ENCODE measurements around the gene EMC10. TPM values are rescaled to one million over a fixed set of nuclear protein-coding genes. Genes with fewer than 3 reads are reported as not detected.

Gene EMC10
- total and polyA plus RNA-seq, 5 donors: 98.5 to 134 (median 105) TPM

DNA sequence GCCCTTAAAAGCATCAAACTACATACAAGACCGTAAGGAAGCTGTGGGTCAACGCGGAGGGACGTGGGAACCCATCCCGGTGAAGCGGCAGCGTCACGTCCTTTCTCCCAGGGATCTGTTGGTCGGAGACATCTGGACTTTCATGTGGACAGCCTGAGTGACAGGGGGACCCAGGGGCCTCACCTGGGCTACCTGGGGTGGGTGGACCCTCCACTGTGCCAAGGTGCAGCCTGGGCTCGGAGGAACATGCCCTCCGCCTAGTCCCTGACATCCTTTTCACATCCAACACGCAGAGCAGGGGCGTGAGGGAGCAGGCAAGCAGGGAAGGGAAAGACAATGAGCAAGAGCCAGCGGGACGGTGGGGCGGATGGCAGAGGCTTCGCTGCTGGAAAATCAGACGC is 14.1 kb downstream of the EMC10 start:
- intact Hi-C loops (cut with DNase I): no loop called here
- whole genome bisulfite sequencing: 91% methylated on average over 18 of the region's 18 CpGs
- peaks cover 5% of the 10 kb centered on the region for H3K4me1 ChIP-seq (ENCODE audit: control insufficient read depth, insufficient read depth, low read length)
- no peaks in the 10 kb centered on the region for H3K27me3 ChIP-seq (ENCODE audit: control insufficient read depth, insufficient read depth)
- H3K27ac ChIP-seq (ENCODE audit: low read length): no peak overlapping the region
- no peaks in the 10 kb centered on the region for H3K9me3 ChIP-seq (ENCODE audit: control insufficient read depth, low read length)
- DNase-seq (peak in 1 of 3 donors; percentile 34), ATAC-seq (no peak)
- no peak overlapping the region for H3K4me3 ChIP-seq (ENCODE audit: low read length)

DNA sequence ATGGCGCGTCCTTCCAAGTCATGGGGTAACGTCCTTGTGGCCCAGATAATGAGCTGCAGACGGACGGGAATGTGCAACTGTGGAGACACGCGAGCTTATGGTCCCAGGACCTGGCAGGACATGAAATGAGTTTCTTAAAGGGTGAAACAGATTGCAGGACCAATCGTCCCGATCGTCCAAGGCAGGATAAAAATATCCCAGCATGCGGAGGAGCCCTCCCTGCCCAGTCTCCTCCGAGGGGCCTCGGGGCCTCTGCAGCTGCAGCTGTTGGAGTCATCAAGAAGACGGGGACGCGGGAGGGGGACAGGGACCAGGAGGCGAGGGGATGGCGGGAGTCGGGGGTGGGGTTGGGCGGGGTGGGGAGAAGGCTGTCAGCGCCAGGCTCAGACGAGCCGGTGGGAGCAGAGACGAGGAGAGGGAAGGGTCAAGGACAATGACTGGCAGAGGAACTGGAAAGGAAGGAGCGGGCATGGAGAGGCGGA is 14.7 kb downstream of the EMC10 start:
- peak in 1 of 3 donors; percentile 21 for DNase-seq
- intact Hi-C loops (cut with DNase I): no loop called here
- Histone ChIP-seq H3K4me1 (ENCODE audit: control insufficient read depth, insufficient read depth, low read length) (peaks cover 5% of the 10 kb centered on the region), H3K9me3 (ENCODE audit: control insufficient read depth, low read length) (no peaks in the 10 kb centered on the region), H3K27me3 (ENCODE audit: control insufficient read depth, insufficient read depth) (no peaks in the 10 kb centered on the region), H3K27ac (ENCODE audit: low read length) (no peak overlapping the region), H3K4me3 (ENCODE audit: low read length) (no peak overlapping the region)
- 23% methylated on average over 26 of the region's 26 CpGs for WGBS
- no peak for ATAC-seq

DNA sequence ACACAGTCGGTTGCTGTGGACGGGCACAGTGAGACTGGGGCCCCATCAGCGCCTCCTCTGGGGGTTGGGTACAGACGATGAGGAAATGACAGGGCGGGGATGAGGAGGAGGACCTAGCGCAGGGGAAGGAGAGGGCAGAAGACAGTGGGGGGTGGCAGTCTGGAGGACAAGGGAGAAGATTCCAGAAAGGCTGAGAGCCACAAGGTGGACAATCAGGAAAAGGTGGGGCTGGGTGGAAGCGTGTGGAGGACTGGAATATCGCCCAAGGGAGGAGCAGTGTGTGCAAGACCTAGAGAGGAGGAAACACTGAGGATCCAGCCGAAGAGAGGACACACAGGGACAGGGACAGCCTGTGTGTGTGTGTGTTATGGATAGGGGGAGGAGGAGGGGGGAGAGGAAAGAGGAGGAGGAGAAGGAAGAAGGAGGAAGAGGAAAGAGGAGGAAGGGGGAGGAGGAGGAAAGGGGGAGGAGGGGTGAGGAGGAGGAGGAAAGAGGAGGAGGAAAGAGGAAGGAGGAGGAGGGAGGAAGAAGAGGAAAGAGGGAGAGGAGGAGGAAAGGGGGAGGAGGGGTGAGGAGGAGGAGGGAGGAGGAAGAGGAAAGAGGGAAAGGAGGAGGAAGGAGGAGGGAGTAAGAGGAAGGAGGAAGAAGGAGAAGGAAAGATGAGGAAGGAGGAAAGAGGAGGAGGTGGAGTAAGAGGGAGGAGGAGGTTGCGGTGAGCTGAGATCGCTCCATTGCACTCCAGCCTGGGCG is 16.2 kb downstream of the EMC10 start:
- 14% methylated on average over 10 of the region's 12 CpGs for WGBS
- Histone ChIP-seq H3K9me3 (ENCODE audit: control insufficient read depth, low read length) (no peaks in the 10 kb centered on the region), H3K4me3 (ENCODE audit: low read length) (no peak overlapping the region), H3K27me3 (ENCODE audit: control insufficient read depth, insufficient read depth) (no peaks in the 10 kb centered on the region), H3K4me1 (ENCODE audit: control insufficient read depth, insufficient read depth, low read length) (peaks cover 5% of the 10 kb centered on the region), H3K27ac (ENCODE audit: low read length) (no peak overlapping the region)
- peak in 1 of 3 donors; percentile 44 for DNase-seq
- intact Hi-C loops (cut with DNase I): no loop called here
- no peak for ATAC-seq

DNA sequence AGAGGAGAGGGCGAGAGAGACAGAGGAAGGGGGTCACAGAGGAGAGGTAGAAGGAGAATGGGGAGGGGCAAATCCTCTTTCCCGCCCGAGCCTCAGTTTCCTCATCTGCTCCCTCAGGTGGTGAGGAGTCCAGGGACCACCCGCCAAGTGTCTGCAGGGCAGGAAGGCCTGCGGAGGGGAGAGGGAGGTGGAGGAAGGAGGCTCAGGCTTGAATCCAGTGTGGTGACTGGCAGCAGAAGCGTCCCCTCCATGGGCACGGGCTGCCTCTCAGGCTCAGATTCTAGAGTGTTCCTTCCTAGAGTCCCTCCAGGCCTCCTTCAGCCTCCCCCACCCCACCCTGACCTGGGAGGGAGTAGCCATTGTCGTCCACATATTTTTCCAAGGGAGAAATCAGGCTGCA is 16.9 kb downstream of the EMC10 start:
- ATAC-seq (no peak), DNase-seq (peak in 2 of 3 donors; percentile 37 to 45)
- Histone ChIP-seq H3K4me1 (ENCODE audit: control insufficient read depth, insufficient read depth, low read length) (peaks cover 5% of the 10 kb centered on the region), H3K9me3 (ENCODE audit: control insufficient read depth, low read length) (no peaks in the 10 kb centered on the region), H3K4me3 (ENCODE audit: low read length) (no peak overlapping the region), H3K27me3 (ENCODE audit: control insufficient read depth, insufficient read depth) (no peaks in the 10 kb centered on the region), H3K27ac (ENCODE audit: low read length) (no peak overlapping the region)
- 44% methylated on average over 8 of the region's 8 CpGs for WGBS
- intact Hi-C loops (cut with DNase I): no loop called here

DNA sequence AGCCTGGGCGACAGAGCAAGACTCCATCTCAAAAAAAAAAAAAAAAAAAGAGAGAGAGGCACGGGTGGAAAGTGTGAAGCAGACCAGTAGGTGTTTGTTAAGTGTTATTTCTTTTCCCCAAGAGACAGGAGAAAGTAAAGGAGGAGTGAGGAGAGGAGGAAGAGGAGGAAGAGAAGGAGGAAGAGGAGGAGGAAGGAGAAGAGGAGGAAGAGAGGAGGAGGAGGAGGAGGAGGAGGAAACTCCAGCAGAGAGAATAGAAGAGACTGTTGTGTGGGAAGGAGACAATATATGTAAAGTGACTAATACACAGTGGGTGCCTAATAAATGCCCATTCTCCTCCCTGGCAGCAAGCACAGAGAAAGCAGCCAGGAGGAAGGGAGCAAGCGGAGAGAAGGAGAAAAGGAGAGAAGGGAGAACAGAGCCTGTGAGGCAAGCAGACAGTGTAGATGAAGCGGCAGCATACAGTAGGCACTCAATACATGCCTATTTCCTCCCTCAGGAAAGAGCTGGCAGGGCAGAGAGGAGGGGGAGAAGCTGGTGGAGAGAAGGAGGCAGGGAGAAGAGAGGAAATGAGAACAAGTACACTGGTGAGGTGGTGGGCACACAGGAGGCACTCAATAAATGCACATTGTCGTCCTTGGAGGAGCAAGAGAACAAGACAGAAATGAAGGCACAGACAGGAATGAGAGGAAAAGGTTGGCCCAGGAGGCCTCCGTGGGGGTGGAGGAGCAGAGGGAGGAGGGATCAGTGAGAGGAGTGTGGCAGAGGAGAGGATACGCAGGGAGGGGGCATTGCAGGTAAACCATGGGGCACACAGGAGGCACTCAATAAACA is 18.1 kb downstream of the EMC10 start:
- intact Hi-C loops (cut with DNase I): no loop called here
- no peak overlapping the region for H3K4me3 ChIP-seq (ENCODE audit: low read length)
- H3K27me3 ChIP-seq (ENCODE audit: control insufficient read depth, insufficient read depth): no peaks in the 10 kb centered on the region
- no peak overlapping the region for H3K27ac ChIP-seq (ENCODE audit: low read length)
- WGBS: 53% methylated on average over 7 of the region's 7 CpGs
- H3K9me3 ChIP-seq (ENCODE audit: control insufficient read depth, low read length): no peaks in the 10 kb centered on the region
- DNase-seq (peak in 1 of 3 donors; percentile 18), ATAC-seq (no peak)
- H3K4me1 ChIP-seq (ENCODE audit: control insufficient read depth, insufficient read depth, low read length): peaks cover 5% of the 10 kb centered on the region

DNA sequence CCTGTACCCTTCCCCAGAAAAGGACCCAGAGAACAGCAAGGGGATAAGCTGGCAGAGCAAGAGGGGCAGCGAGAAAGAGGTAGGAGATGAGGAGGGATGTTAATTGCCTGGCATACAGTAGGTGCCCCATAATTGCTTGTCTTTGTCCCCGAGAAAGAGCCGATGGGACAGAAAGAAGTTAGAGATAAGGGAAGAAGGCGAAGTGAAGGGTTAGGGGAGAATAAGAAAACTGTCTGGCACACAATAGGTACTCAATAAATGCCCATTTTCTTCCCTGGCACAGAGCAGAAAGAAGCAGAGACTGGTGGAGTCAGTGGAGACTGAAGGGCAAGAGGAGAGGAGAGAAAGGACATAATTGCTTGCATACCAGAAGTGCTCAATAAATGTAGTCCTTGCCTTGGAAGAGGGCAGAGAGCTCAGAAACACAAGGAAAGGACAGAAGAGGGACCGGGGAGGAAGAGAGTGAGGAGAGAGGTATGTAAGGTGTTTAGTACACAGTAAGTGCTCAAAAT is 18.8 kb downstream of the EMC10 start:
- DNase-seq (no peak), ATAC-seq (no peak)
- Histone ChIP-seq H3K9me3 (ENCODE audit: control insufficient read depth, low read length) (no peaks in the 10 kb centered on the region), H3K4me1 (ENCODE audit: control insufficient read depth, insufficient read depth, low read length) (peaks cover 5% of the 10 kb centered on the region), H3K27me3 (ENCODE audit: control insufficient read depth, insufficient read depth) (no peaks in the 10 kb centered on the region), H3K4me3 (ENCODE audit: low read length) (no peak overlapping the region), H3K27ac (ENCODE audit: low read length) (no peak overlapping the region)
- 75% methylated on average over 5 of the region's 5 CpGs for WGBS
- intact Hi-C loops (cut with DNase I): no loop called here

DNA sequence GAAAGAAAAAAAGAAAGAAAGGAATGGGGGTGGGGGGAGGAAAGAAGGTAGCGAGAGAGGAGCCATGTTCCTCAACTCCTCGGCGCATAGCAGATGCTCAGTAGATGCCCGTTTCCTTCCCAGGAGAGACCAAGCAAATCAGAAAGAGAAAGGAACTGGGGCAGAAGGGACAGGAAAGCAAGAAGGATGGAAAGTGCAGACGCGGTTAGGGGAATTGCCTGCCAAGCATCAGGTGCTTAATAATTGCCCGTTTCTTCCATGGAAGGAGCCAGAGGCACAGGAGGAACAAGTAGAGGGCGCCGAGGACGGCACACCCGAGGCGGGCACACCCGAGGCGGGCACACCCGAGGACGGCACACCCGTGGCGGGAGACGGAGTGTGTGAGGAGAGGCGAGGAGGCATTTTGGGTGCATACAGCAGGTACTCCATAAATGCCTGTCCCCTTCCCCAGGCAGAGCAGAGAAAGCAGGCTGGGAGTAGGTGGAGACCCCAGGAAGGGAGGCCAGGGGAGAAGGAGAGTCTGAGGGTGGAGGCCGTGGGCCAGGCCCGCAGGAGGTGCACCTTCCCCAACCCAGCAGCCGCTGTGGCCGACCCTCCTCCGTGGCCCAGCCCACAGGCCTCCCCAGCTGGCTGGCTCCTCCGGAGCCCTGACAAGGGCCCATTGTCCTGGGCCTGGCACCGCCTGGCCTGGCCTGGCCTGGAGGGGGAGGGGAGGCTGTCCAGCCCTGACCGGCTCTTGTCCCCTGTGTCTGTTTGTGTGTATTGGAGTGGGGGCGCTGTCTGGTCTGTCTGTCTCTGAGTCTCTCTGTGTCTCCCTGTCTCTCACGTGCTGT is 20.1 kb downstream of the EMC10 start:
- ATAC-seq (peak; percentile 65 to 66), DNase-seq (peak; percentile 65 to 91 (median 83))
- Histone ChIP-seq H3K4me3 (ENCODE audit: low read length) (no peak overlapping the region), H3K4me1 (ENCODE audit: control insufficient read depth, insufficient read depth, low read length) (peaks cover 5% of the 10 kb centered on the region), H3K27ac (ENCODE audit: low read length) (peak overlapping the region; percentile 24), H3K27me3 (ENCODE audit: control insufficient read depth, insufficient read depth) (no peaks in the 10 kb centered on the region), H3K9me3 (ENCODE audit: control insufficient read depth, low read length) (no peaks in the 10 kb centered on the region)
- 51% methylated on average over 30 of the region's 30 CpGs for WGBS
- intact Hi-C loops (cut with DNase I): no loop called here

DNA sequence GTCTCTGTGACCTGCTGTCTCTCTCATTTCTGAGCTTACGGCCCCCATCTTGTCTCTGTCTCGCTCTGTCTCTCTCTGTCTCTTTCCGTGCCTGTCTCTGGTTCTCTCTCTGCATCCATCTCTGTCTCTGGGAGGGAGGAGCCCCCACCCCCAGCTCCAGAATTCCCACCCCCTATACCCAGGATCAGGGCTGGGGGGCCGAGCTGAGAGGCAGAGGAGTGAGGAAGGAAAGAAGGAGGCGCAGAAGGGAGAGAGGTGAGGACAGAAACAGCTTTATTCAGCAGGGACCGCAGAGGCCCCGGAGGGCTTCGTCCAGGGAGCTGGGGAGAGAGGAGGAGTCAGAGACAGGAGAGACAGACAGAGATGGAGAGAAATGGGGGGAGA is 20.7 kb downstream of the EMC10 start:
- H3K9me3 ChIP-seq (ENCODE audit: control insufficient read depth, low read length): no peaks in the 10 kb centered on the region
- no peaks in the 10 kb centered on the region for H3K27me3 ChIP-seq (ENCODE audit: control insufficient read depth, insufficient read depth)
- H3K4me1 ChIP-seq (ENCODE audit: control insufficient read depth, insufficient read depth, low read length): peaks cover 5% of the 10 kb centered on the region
- H3K27ac ChIP-seq (ENCODE audit: low read length): no peak overlapping the region
- no peak overlapping the region for H3K4me3 ChIP-seq (ENCODE audit: low read length)
- peak in 1 of 3 donors; percentile 75 for DNase-seq
- peak in 1 of 2 donors; percentile 1 for ATAC-seq
- intact Hi-C loops (cut with DNase I): no loop called here
- 47% methylated on average over 8 of the region's 8 CpGs for WGBS

DNA sequence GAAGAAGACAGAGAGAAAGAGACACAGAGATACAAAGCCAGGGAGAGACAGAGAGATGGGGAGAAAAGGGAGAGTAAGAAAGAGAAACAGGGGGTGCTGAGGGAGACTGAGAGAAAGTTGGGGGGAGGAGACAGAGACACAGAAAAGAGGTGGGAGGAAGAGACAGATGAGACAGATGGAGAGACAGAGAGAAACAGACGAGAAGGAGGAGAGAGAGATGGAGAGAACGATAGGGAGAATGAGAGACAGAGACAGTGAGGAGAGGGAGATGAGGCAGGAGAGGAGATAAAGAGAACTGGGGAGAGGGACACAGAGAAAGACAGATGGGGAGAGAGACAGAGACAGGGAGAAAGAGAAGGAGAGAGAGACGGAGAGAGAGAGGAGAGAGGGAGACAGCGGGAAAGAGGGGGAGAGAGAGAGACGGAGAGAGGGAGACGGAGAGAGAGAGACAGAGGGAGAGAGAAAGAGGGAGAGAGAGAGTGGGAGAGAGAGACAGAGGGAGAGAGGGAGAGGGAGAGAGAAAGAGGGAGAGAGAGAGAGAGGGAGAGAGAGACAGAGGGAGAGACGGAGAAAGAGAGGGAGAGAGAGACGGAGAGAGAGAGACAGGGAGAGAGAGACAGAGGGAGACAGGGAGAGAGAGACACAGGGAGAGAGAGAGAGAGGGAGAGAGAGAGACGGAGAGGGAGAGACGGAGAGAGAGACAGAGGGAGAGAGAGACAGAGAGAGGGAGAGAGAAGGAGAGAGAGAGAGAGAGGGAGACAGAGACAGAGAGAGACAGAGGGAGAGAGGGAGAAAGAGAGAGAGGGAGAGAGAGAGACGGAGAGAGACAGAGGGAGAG is 22.1 kb downstream of the EMC10 start:
- no peak for ATAC-seq
- peak overlapping the region; percentile 96 for H3K27ac ChIP-seq (ENCODE audit: low read length)
- no peak overlapping the region for H3K4me3 ChIP-seq (ENCODE audit: low read length)
- H3K4me1 ChIP-seq (ENCODE audit: control insufficient read depth, insufficient read depth, low read length): no peaks in the 10 kb centered on the region
- DNase-seq: no peak
- intact Hi-C loops (cut with DNase I): no loop called here
- WGBS: 56% methylated on average over 11 of the region's 11 CpGs
- no peaks in the 10 kb centered on the region for H3K27me3 ChIP-seq (ENCODE audit: control insufficient read depth, insufficient read depth)
- H3K9me3 ChIP-seq (ENCODE audit: control insufficient read depth, low read length): no peaks in the 10 kb centered on the region

Data from right cardiac atrium (tissue), 5 donors.